Dermis microvascular lymphatic vessel endothelial cell (primary cell): Measurements from ENCODE around the gene VDR. TPM values are rescaled to one million over a fixed set of nuclear protein-coding genes. Genes with fewer than 3 reads are reported as not detected.

Experiments used
- DNase-seq, 2 donors: peaks; one replicate each; pipeline versions ENCODE4 v3.0.0 to v3.0.0-alpha.2; 2010; ENCODE audit warnings: low read depth in 2 of 2
- total RNA-seq: library from RNA; depleted of rRNA; stranded (reverse); fragments of >200 nt; gene quantifications from 2 replicates; pipeline ENCODE4 v1.2.1, GENCODE V29; 2014

VDR gene
- total RNA-seq: under 0.01 TPM in 2 replicates

GRCh38 chr12:47904713-47905709, at the start of gene VDR:
TSS of gene VDR (minus strand) at chr12:47904994. CDS start at chr12:47879113, 25,881 bp downstream.
- DNase-seq: peak in 1 of 2 donors; percentile 53

GRCh38 chr12:47954058-47954457, 49.3 kb upstream of the VDR start:
- no peak for DNase-seq

- DNase-seq: no peak
These were observed 46.2 kb upstream of the VDR start for GRCh38 chr12:47950856-47951468.

GRCh38 chr12:47949441-47950341, 44.9 kb upstream of the VDR start:
- peak in 1 of 2 donors; percentile 63 for DNase-seq

GRCh38 chr12:47947341-47947740, 42.5 kb upstream of the VDR start:
- DNase-seq: no peak

GRCh38 chr12:47946413-47947323, 41.9 kb upstream of the VDR start:
- DNase-seq: no peak

GRCh38 chr12:47945341-47945728, 40.5 kb upstream of the VDR start:
- no peak for DNase-seq

- DNase-seq: no peak
These were observed 40.0 kb upstream of the VDR start for GRCh38 chr12:47944685-47945340.

GRCh38 chr12:47943623-47944340, 39.0 kb upstream of the VDR start:
- no peak for DNase-seq

GRCh38 chr12:47942614-47943225, 37.9 kb upstream of the VDR start:
- DNase-seq: no peak

GRCh38 chr12:47941871-47942613, 37.2 kb upstream of the VDR start:
- DNase-seq: peak in 1 of 2 donors; percentile 22

GRCh38 chr12:47941475-47941780, 36.6 kb upstream of the VDR start:
- DNase-seq: no peak

- no peak for DNase-seq
These were observed 36.1 kb upstream of the VDR start for GRCh38 chr12:47940773-47941474.

- DNase-seq: no peak
These were observed 34.3 kb upstream of the VDR start for GRCh38 chr12:47939009-47939601.

GRCh38 chr12:47938594-47938993, 33.8 kb upstream of the VDR start:
- no peak for DNase-seq

GRCh38 chr12:47938093-47938492, 33.3 kb upstream of the VDR start:
- DNase-seq: no peak

GRCh38 chr12:47935184-47935583, 30.4 kb upstream of the VDR start:
- DNase-seq: no peak
